HAP-1 (cell line): ENCODE data around the gene LAMA2.
A peak's percentile ranks its signal among the peaks of the same experiment; 100 is the strongest.

ENCODE experiments used
- DNase-seq, 2 experiments: peaks; one replicate each; pipeline ENCODE4 v3.0.0-alpha.2; 2016 to 2020; ENCODE audit warnings: low spot score in 2 of 2
- H3K27me3 ChIP-seq: fragments of 250-450 bp; sonication (Bioruptor Pico); 2 replicates; pipeline ENCODE4 v1.5.1; 2020; ENCODE audit warnings: low read depth, mild to moderate bottlenecking, moderate library complexity
- H3K36me3 ChIP-seq: fragments of 250-450 bp; sonication (Bioruptor Pico); replicated peaks from 2 replicates; pipeline ENCODE4 v1.5.1; 2020; ENCODE audit warnings: mild to moderate bottlenecking
- H3K4me1 ChIP-seq: fragments of 250-450 bp; sonication (Bioruptor Pico); 2 replicates; pipeline ENCODE4 v1.5.1; 2020; ENCODE audit warnings: mild to moderate bottlenecking
- H3K4me3 ChIP-seq: fragments of 250-450 bp; sonication (Bioruptor Pico); 2 replicates; pipeline ENCODE4 v1.5.1; 2020; ENCODE audit warnings: mild to moderate bottlenecking, moderate library complexity
- H3K9me3 ChIP-seq: fragments of 250-450 bp; sonication (Bioruptor Pico); 2 replicates; pipeline ENCODE4 v1.5.1; 2020; ENCODE audit warnings: mild to moderate bottlenecking, moderate library complexity
- in situ Hi-C: fragments of 300-500 bp; cut with MboI; formaldehyde crosslinking; loops from 3 replicates; pipeline ENCODE4 v1.14.3; 2020; ENCODE audit warnings: low sequenced_read_pairs, inconsistent platforms, mixed read lengths

Gene LAMA2, protein sequence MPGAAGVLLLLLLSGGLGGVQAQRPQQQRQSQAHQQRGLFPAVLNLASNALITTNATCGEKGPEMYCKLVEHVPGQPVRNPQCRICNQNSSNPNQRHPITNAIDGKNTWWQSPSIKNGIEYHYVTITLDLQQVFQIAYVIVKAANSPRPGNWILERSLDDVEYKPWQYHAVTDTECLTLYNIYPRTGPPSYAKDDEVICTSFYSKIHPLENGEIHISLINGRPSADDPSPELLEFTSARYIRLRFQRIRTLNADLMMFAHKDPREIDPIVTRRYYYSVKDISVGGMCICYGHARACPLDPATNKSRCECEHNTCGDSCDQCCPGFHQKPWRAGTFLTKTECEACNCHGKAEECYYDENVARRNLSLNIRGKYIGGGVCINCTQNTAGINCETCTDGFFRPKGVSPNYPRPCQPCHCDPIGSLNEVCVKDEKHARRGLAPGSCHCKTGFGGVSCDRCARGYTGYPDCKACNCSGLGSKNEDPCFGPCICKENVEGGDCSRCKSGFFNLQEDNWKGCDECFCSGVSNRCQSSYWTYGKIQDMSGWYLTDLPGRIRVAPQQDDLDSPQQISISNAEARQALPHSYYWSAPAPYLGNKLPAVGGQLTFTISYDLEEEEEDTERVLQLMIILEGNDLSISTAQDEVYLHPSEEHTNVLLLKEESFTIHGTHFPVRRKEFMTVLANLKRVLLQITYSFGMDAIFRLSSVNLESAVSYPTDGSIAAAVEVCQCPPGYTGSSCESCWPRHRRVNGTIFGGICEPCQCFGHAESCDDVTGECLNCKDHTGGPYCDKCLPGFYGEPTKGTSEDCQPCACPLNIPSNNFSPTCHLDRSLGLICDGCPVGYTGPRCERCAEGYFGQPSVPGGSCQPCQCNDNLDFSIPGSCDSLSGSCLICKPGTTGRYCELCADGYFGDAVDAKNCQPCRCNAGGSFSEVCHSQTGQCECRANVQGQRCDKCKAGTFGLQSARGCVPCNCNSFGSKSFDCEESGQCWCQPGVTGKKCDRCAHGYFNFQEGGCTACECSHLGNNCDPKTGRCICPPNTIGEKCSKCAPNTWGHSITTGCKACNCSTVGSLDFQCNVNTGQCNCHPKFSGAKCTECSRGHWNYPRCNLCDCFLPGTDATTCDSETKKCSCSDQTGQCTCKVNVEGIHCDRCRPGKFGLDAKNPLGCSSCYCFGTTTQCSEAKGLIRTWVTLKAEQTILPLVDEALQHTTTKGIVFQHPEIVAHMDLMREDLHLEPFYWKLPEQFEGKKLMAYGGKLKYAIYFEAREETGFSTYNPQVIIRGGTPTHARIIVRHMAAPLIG (N-terminal part only)

DNA sequence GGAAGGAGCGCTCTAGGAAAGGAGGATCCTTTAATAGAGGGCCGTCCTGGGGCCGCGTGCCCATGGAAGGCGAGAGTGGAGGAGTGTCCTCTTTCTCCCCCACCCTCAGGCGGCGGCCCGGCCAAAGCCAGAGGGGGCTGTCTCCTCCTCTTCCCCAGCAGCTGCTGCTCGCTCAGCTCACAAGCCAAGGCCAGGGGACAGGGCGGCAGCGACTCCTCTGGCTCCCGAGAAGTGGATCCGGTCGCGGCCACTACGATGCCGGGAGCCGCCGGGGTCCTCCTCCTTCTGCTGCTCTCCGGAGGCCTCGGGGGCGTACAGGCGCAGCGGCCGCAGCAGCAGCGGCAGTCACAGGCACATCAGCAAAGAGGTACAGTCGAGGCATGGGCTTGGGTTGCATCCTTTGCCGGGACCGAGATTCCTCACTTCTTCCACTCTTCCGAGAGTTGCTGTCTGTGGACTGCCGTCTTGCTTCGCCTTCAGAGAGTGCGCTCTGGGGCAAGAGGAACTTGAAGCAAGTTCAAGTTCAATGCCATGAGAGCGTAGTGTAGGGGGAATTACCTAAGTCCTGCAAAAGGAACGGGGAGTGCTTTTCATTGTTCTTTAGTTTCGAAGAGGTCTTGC lies at the start of gene LAMA2:
LAMA2 (plus strand) TSS at position 148 of the 621 bp plus-strand sequence; CDS start at position 256, 108 bp downstream.
- no peaks in the 10 kb centered on the region for H3K36me3 ChIP-seq
- H3K9me3 ChIP-seq = no peaks in the 10 kb centered on the region
- peak; percentile 75 to 87 for DNase-seq
- H3K4me3 ChIP-seq = peak within 1 kb of the TSS; percentile 37
- peaks cover 16% of the 10 kb centered on the region for H3K4me1 ChIP-seq
- in situ Hi-C loops = no loop called here
- no peaks in the 10 kb centered on the region for H3K27me3 ChIP-seq

DNA sequence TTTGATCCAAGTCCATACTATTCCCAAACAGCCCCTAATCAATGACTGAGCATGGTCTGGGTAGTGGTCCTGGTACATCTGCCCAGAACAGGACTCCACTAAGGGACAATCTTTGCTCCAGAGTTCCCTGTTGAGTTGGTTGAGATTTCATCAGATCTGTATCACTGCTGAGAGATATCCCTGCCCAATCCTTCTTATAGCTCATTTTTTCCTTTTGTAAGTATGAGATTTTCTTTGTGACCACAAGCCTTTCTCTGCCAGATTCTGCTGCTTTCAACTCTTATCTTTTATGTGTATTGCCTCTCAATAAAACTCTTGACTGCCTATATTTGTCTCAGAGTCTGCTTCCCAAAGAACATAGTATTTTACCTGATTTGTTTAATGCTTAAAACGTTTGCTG lies 46.2 kb upstream of the LAMA2 start:
- Histone ChIP-seq H3K36me3 (no peaks in the 10 kb centered on the region), H3K27me3 (no peaks in the 10 kb centered on the region)
- in situ Hi-C loops = no loop called here

DNA sequence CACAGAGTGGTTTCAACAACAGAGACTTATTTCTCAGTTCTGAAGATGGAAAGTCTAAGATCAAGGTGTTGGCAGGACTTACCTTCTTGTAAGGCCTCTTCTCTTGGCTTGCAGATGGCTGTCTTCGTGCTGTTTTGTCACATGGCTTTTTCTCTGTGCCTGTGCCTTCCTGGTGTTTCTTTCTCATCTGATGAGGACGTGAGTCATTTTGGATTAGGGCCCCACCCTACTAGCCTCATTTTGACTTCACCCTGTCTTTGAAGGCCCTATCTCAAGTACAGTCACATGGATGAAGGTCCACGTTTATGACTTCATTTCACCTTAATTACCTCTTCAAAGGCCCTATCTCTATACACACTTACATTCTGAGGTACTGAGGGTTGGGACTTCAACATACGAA lies 41.4 kb upstream of the LAMA2 start:
- in situ Hi-C loops = no loop called here

More for the DNA sequence above, 46.2 kb upstream of the LAMA2 start:
- DNase-seq = no peak
- Histone ChIP-seq H3K9me3 (0 out of 2 replicates have a peak, but pooled peaks cover 4% of the 10 kb centered on the region), H3K4me3 (no peak overlapping the region), H3K4me1 (no peaks in the 10 kb centered on the region)

DNA sequence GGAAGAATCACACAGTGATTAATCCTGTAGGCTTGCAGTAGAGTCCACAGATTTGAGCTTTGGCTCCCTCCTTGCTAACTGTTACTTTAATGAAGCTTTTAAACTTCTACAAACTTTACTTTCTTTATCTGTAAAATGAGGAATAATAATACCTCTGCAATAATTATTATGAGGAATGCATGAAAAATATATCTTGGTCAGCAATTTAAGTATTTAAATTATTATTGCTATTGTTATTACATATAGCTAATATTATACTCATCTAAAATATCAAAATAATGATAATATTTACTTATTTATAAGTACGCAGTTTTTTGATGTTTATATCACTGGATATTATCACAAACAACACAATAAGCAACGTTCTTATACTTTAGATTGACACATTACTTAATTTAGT lies 38.3 kb upstream of the LAMA2 start:
- no peaks in the 10 kb centered on the region for H3K9me3 ChIP-seq
- no peaks in the 10 kb centered on the region for H3K27me3 ChIP-seq
- in situ Hi-C loops = no loop called here
- H3K4me3 ChIP-seq = no peak overlapping the region
- DNase-seq = no peak
- H3K36me3 ChIP-seq = no peaks in the 10 kb centered on the region
- H3K4me1 ChIP-seq = peaks cover 26% of the 10 kb centered on the region

More for the DNA sequence above, 41.4 kb upstream of the LAMA2 start:
- no peaks in the 10 kb centered on the region for H3K36me3 ChIP-seq
- no peaks in the 10 kb centered on the region for H3K27me3 ChIP-seq
- H3K4me1 ChIP-seq = no peaks in the 10 kb centered on the region
- DNase-seq = no peak
- 0 out of 2 replicates have a peak, but pooled peaks cover 2% of the 10 kb centered on the region for H3K9me3 ChIP-seq
- no peak overlapping the region for H3K4me3 ChIP-seq

DNA sequence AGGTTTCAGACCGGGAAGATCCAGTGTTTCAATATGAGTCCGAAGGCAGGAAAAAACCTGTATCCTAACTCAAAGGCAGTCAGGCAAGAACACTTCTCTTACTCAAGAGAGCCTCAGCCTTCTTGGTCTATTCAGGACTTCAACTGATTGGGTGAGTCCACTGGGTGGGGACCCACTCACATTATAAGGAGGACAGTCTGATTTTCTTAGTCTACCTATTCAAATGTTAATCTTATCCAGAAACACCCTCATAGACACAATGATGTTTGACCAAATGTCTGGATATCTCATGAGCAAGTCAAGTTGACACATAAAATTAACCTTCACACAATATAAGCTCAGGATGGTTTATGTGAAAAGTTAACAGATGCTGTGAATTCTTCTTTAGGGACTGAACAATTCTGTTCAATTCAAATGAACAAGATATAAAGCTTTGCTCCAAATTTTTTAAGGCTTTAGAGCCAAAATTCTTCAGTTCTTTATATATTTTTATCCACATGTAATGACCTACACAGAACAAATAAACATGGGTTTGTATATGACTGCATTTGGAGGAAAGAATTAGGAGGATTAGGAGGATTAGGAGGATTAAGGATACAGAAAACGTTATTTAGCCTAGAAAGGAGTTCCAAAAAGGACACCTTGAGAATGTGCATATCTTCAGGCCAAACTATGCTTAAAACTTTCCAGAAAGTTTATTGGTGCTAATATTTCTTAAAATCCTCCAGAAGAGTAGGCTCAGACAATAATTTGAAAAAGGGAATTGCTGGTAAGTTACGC lies 35.3 kb upstream of the LAMA2 start:
- Histone ChIP-seq H3K4me3 (no peak overlapping the region), H3K27me3 (no peaks in the 10 kb centered on the region), H3K36me3 (no peaks in the 10 kb centered on the region), H3K4me1 (peaks cover 26% of the 10 kb centered on the region), H3K9me3 (no peaks in the 10 kb centered on the region)
- in situ Hi-C loops = no loop called here
- DNase-seq = peak; percentile 63 to 97

DNA sequence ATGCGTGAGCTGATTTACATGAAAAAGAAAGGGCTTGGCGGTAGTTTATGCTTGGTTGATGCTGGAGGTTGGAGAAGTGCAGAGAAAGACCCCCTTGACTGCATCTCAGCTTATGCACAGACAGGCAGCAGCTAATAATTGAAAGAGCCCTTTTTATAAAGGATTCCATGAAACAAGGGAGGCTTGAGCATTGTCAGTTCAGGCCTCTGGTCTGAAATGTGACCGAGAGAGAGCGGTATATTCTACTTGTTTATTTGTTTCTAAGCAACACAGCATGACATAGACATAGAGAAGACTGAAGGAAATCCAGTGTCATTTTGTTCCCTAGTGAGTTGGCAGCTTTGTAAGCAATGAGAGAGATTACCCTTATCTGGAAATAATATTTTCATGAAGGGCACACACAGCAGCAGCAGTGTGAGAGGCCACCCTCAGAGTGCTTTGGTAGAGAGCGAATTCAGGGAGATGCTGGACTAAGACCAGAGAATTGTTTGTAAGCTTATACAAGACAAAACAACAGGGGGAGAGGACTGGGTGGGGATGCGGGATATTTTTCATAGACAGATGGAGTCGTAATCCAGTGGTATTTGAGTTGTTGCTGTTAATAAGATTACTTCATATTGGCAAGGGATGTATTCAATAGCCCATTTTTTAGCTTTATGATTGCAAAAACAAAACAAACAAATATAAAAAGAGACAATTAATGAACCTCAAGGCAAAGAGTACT lies 34.6 kb upstream of the LAMA2 start:
- Histone ChIP-seq H3K4me1 (peaks cover 26% of the 10 kb centered on the region), H3K36me3 (no peaks in the 10 kb centered on the region), H3K4me3 (no peak overlapping the region), H3K9me3 (no peaks in the 10 kb centered on the region), H3K27me3 (no peaks in the 10 kb centered on the region)
- peak; percentile 65 to 84 for DNase-seq
- in situ Hi-C loops = no loop called here

DNA sequence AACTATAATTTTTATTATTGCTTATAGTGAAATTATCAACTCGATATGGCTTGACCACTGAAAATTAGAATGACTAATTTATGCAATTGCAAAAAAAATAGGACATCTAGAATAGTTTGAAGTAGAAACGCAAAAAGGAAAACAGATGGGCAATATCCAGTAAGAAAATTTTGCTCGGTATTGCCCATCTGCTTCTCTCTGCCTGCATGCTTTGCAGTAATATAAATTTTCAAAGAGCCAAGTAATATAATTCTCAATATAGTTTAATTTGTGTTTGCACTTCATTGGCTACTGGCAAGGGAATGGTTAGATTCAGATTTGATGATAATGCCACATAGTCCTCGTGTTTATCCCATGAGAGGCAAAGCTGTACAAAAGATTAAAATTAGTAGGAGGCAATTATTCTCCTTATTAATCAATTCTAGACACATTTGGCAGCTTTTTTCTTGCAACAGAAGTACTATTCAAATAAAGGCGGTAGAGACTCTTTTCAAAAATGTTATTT lies 27.3 kb upstream of the LAMA2 start:
- Histone ChIP-seq H3K9me3 (no peaks in the 10 kb centered on the region), H3K36me3 (no peaks in the 10 kb centered on the region), H3K27me3 (no peaks in the 10 kb centered on the region), H3K4me3 (no peak overlapping the region), H3K4me1 (no peaks in the 10 kb centered on the region)
- no peak for DNase-seq
- in situ Hi-C loops = no loop called here

DNA sequence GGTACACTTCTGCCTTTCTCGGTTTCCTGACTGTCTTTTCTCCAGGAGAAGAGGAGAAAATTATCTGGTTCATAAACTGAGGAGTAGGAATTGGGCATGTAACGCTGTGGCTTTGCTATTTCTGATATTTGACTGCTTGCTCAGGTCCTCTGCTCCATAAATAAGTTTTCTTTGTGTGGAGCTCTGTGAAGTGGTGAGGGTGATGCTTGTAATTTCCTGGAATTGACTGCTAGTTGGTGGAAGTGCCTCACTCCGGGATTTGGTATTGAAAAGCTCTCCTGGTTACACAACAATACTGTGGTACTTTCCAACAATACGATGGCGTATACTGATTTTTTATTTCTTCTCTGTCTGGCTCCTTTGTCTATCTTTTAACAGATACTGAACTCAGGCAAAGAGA lies 25.1 kb upstream of the LAMA2 start:
- Histone ChIP-seq H3K4me1 (no peaks in the 10 kb centered on the region), H3K9me3 (peaks cover 4% of the 10 kb centered on the region), H3K4me3 (no peak overlapping the region), H3K27me3 (no peaks in the 10 kb centered on the region), H3K36me3 (no peaks in the 10 kb centered on the region)
- no peak for DNase-seq
- in situ Hi-C loops = no loop called here

DNA sequence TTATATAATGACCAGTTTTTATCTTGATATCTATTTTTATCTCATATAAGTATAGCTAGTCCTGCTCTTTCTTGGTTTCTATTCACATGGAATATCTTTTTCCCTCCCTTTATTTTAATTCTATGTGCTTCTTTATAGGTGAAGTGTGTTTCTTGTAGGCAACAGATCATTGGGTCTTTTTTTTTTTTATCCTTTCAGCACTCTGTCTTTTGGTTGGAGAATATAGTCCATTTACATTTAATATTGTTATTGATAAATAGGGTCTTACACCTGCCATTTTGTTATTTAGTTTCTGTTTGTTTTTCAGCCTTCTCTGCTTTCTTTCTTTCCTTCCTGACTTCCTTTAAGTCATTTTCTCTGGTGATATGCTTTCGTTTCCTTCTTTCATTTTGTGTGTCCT lies 22.2 kb upstream of the LAMA2 start:
- Histone ChIP-seq H3K4me1 (no peaks in the 10 kb centered on the region), H3K27me3 (no peaks in the 10 kb centered on the region), H3K9me3 (peaks cover 4% of the 10 kb centered on the region), H3K36me3 (no peaks in the 10 kb centered on the region), H3K4me3 (no peak overlapping the region)
- in situ Hi-C loops = no loop called here
- no peak for DNase-seq

DNA sequence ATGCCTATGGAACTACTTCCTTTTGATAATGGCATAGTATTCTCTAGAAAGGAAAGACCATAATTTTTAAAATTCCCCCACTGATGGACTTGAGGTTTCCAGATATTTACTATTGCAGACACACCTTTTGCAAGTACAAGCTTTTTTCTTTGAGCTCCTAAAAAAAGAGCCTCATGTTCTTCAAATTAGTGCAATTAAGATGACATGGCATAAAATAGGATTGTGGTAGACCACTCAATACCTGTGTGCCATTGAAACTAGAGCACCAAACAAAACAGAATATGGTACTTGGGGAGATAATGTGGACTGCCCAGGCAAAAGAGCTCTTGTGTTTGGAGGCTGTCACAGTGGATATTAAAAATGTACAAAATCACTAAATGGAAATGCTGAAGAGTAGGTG lies 19.0 kb upstream of the LAMA2 start:
- no peak for DNase-seq
- in situ Hi-C loops = no loop called here

DNA sequence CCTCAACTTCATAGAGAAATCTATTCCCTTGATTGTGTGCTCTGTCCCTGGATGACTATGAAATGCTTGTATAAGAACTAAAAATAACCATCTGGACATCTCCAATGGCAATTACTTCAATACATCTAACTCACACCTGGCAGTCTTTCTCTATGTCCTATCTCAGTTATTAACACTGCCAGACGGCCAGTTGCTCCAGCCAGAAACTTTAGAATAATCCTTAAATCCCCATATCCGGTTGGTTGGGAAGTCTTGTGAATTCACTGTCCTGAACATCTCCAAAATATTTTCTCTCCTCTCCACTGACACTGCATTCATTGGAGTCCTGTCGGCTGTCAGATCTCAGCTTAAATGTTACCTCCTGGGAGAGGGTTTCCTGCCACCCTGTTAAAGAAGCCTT lies 12.2 kb upstream of the LAMA2 start:
- Histone ChIP-seq H3K4me3 (no peak overlapping the region), H3K27me3 (no peaks in the 10 kb centered on the region), H3K36me3 (no peaks in the 10 kb centered on the region), H3K9me3 (no peaks in the 10 kb centered on the region), H3K4me1 (no peaks in the 10 kb centered on the region)
- DNase-seq = no peak
- in situ Hi-C loops = no loop called here

More for the DNA sequence above, 19.0 kb upstream of the LAMA2 start:
- no peaks in the 10 kb centered on the region for H3K36me3 ChIP-seq
- H3K9me3 ChIP-seq = peaks cover 4% of the 10 kb centered on the region
- H3K27me3 ChIP-seq = no peaks in the 10 kb centered on the region
- H3K4me3 ChIP-seq = no peak overlapping the region
- H3K4me1 ChIP-seq = no peaks in the 10 kb centered on the region

DNA sequence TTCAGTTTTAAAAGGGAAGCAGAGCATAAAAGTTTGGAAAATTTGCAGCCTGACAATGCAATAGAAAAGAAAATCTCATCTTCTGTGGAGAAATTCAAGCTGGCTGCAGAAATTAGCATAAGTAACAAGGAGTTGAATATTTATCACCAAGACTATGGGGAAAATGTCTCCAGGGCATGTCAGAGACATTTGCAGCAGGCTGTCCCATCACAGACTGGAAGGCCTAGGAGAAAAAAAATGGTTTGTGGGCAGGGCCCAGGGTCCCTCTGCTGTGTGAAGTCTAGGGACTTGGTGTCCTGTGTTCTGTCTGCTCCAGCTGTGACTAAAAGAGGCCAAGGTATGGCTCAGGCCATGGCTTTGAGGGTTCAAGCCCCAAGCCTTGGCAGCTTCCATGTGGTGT lies 8.1 kb upstream of the LAMA2 start:
- H3K27me3 ChIP-seq = no peaks in the 10 kb centered on the region
- H3K9me3 ChIP-seq = no peaks in the 10 kb centered on the region
- H3K4me1 ChIP-seq = no peaks in the 10 kb centered on the region
- in situ Hi-C loops = no loop called here
- no peak overlapping the region for H3K4me3 ChIP-seq
- DNase-seq = no peak
- no peaks in the 10 kb centered on the region for H3K36me3 ChIP-seq
